ENCODE measurements around the gene ZBTB42. TPM values are rescaled to one million over a fixed set of nuclear protein-coding genes. Genes with fewer than 3 reads are reported as not detected.
A peak's percentile ranks its signal among the peaks of the same experiment; 100 is the strongest.

Gene ZBTB42
- total and polyA plus RNA-seq, 2 of the 13 experiments (the other 11 are each of a cell fraction or from before 2014, with no cell fraction given), result 2.8 to 4.2 TPM

DNA sequence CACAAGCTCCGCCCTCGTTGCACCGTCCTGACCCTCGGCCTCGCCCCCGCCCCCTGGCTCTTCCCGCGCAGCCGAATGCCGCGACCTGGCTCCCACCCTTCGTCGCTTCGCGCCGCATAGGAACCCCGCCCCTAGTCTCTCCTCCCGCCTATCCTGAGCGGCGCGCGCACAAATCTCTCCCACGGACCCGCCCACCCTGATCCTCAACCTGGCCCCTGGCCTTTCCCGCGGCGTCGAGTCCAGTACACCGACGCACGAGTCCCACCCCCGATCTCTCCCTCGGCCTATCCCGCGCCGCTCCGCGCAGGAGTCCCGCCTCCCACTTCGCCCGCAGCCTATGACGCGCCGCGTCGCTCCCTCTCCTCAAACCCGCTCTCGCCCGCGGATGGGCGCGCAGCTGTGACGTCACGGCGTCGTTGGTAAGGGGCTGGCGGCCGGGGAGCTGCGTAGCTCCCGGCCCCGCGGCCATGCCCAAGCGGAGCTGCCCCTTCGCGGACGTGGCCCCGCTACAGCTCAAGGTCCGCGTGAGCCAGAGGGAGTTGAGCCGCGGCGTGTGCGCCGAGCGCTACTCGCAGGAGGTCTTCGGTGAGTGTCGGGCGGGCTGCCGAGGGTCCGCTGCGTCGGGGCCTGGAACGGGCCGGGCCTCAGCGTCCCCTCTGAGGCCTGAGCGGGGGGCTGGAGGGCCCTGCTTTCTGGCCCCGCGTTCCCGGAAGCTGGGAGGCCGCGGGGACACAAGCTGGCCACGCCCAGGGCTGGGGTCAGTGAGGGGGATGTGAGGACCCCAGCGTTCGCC lies 48.0 kb upstream of the ZBTB42 start, which contains the start of gene SIVA1 (continued):
- no peak for TF ChIP-seq HHEX (CRISPR knock-in tag; IDR thresholded peaks at IDR 0.05)
- no peak; the same call in 1 of the 2 replicates for TF ChIP-seq SMAD3 (CRISPR knock-in tag; IDR thresholded peaks at IDR 0.05)
- no peak for TF ChIP-seq MEIS2 (CRISPR knock-in tag; IDR thresholded peaks at IDR 0.05)
- no peak; the same call in 1 of the 2 replicates for TF ChIP-seq ZNF280B (CRISPR knock-in tag; IDR thresholded peaks at IDR 0.05; ENCODE audit: borderline replicate concordance)
- no peak; the same call in 1 of the 2 replicates for TF ChIP-seq NKX3-1 (CRISPR knock-in tag; IDR thresholded peaks at IDR 0.05)
- TF ChIP-seq ZNF569 (CRISPR knock-in tag; IDR thresholded peaks at IDR 0.05; ENCODE audit: borderline replicate concordance), result no peak
- TF ChIP-seq NAIF1 (CRISPR knock-in tag; IDR thresholded peaks at IDR 0.05; ENCODE audit: borderline replicate concordance), result peak; percentile 53; the same call in 1 of the 2 replicates
- TF ChIP-seq, protein P1, sequence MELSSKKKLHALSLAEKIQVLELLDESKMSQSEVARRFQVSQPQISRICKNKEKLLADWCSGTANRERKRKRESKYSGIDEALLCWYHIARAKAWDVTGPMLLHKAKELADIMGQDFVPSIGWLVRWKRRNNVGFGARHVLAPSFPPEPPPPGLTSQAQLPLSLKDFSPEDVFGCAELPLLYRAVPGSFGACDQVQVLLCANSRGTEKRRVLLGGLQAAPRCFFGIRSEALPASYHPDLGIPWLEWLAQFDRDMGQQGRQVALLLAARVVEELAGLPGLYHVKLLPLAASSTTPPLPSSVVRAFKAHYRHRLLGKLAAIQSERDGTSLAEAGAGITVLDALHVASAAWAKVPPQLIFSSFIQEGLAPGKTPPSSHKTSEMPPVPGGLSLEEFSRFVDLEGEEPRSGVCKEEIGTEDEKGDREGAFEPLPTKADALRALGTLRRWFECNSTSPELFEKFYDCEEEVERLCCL (CRISPR knock-in tag; IDR thresholded peaks at IDR 0.05; ENCODE audit: borderline replicate concordance), result no peak
- TF ChIP-seq PTBP1 (IDR thresholded peaks at IDR 0.05; ENCODE audit: low read depth, low read length, poor library complexity, severe bottlenecking), result peak; percentile 19
- no peak for TF ChIP-seq CHCHD3 (CRISPR knock-in tag; IDR thresholded peaks at IDR 0.05)
- TF ChIP-seq ZFP37 (CRISPR knock-in tag; IDR thresholded peaks at IDR 0.05; ENCODE audit: borderline replicate concordance), result no peak
- TF ChIP-seq, protein P2, sequence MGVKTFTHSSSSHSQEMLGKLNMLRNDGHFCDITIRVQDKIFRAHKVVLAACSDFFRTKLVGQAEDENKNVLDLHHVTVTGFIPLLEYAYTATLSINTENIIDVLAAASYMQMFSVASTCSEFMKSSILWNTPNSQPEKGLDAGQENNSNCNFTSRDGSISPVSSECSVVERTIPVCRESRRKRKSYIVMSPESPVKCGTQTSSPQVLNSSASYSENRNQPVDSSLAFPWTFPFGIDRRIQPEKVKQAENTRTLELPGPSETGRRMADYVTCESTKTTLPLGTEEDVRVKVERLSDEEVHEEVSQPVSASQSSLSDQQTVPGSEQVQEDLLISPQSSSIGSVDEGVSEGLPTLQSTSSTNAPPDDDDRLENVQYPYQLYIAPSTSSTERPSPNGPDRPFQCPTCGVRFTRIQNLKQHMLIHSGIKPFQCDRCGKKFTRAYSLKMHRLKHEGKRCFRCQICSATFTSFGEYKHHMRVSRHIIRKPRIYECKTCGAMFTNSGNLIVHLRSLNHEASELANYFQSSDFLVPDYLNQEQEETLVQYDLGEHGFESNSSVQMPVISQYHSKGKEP (CRISPR knock-in tag; IDR thresholded peaks at IDR 0.05), result no peak
- no peak for TF ChIP-seq CERS6 (CRISPR knock-in tag; IDR thresholded peaks at IDR 0.05)
- TF ChIP-seq FOXO1 (CRISPR knock-in tag; IDR thresholded peaks at IDR 0.05), result no peak; the same call in 1 of the 2 replicates
- TF ChIP-seq, protein P3, sequence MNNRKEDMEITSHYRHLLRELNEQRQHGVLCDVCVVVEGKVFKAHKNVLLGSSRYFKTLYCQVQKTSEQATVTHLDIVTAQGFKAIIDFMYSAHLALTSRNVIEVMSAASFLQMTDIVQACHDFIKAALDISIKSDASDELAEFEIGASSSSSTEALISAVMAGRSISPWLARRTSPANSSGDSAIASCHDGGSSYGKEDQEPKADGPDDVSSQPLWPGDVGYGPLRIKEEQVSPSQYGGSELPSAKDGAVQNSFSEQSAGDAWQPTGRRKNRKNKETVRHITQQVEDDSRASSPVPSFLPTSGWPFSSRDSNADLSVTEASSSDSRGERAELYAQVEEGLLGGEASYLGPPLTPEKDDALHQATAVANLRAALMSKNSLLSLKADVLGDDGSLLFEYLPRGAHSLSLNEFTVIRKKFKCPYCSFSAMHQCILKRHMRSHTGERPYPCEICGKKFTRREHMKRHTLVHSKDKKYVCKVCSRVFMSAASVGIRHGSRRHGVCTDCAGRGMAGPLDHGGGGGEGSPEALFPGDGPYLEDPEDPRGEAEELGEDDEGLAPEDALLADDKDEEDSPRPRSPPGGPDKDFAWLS (CRISPR knock-in tag; IDR thresholded peaks at IDR 0.05; ENCODE audit: borderline replicate concordance), result 0 out of 2 replicates have a peak, but pooled peaks have one; percentile 79
- TF ChIP-seq SIN3B (IDR thresholded peaks at IDR 0.05; ENCODE audit: low read length), result no peak
- TF ChIP-seq AKAP8 (CRISPR knock-in tag; IDR thresholded peaks at IDR 0.05), result peak; percentile 86; the same call in 1 of the 2 replicates
- peak; percentile 36; the same call in 1 of the 2 replicates for TF ChIP-seq GATA4 (IDR thresholded peaks at IDR 0.05; ENCODE audit: borderline replicate concordance, low read depth)
- peak; percentile 92 for TF ChIP-seq ZNF430 (CRISPR knock-in tag; IDR thresholded peaks at IDR 0.05)
- peak; percentile 77 for TF ChIP-seq POLR2G (IDR thresholded peaks at IDR 0.05; ENCODE audit: low read depth, low read length)
- no peak for TF ChIP-seq ZSCAN20 (CRISPR knock-in tag; IDR thresholded peaks at IDR 0.05; ENCODE audit: borderline replicate concordance)

All from HepG2 (cell line).